HG02973 (cell line): Measurements from ENCODE around the gene GINS1.

Experiments used
- ATAC-seq: cut with Tn5 transposase; IDR thresholded peaks from one replicate; pipeline ENCODE4 v1.9.1; 2021; ENCODE audit warnings: moderate library complexity; ENCODE audit not compliant: unreplicated experiment

The GINS1 gene

GRCh38 chr20:25491446-25492038 is 84.1 kb downstream of the GINS1 start:
- ATAC-seq, result no peak

DNA sequence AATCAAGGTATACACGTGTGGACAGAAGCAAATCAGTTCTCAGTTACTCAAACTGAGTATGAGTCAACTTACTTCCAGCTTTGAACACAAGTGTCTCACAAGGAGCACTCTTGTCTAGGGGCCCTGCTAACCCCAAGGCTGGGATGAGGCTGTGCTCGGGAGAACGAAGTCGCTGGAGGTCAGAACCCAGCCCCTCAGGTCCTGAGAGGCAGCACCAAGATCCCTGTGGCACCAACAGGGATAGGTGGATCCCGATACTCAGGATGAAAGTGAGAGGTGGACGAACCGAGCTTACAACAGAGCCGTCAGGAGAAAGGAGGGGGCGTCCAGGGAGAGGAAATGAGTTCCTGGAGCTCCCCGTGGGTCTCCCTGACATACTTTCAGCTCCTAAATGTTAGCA is 85.7 kb downstream of the GINS1 start:
- no peak for ATAC-seq

- no peak for ATAC-seq
These were observed 86.5 kb downstream of the GINS1 start for GRCh38 chr20:25493748-25494505.

GRCh38 chr20:25494506-25495188 is 87.2 kb downstream of the GINS1 start:
- ATAC-seq, result no peak

DNA sequence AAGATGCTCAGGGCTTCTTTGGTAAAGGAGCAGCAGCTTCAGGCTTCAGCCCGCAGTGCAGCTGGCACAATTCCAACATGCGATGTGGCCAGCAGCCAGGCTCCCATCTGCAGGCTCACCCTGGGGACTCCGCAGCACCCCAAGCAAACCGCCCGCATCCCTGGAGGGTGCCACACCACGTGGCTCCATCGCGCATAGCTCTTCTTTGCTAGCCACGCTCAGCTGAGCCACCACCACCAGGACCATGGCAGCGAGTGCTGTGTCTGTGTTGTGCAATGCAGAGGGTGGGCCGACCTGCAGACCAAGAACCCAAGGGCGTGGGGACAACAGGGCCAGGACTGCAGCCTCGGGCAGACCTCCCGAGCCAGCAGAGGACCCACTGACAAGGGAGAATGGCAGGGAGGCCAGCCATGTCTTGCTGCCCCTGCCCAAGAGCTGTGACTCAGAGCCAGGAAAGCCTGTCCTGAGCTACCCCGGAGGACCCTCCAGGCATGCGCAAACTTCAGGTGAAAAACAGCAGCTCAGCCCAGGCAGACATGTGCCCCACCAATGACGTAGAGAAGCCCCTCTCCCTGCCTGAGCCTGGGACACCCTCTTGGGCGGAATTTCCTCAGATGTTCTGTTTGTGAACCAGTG is 87.8 kb downstream of the GINS1 start:
- ATAC-seq, result no peak

DNA sequence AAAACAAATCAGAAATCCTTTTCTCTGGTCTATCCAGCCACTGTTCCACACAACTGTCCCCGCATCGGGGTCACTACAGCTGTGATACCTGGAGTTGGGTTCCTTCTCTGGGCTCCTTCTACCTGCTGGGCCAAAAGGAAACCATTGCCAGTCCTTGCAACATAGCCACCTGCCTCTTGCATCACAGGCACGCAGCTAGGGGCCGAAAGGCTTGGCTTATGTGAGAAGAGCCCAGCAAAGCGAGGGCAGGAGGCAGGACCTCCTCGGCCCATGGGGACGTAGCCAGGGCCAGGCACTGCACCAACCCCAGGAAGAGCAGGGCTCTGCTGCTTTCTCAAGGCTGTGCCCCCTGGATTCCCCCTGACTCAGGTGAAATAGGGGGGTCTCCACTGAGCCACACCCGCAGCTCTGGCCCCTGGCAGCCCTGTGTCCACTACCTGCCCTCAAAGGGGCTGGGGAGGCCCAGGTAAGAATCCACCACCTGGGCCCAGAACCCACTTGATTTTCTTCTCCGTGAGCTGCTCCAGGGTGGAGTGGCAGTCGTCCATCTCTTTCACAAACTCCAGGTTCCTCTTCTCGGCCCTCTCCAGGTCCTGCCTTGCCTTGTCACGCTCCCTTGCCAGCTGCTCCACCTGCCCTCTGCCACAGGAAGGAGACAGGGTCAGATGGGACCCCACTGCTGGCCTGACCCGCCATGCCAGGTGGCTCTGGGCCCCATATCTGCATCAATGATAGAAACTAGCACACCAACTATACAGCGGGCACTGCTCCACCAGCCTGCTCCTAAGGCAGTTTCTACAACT is 88.9 kb downstream of the GINS1 start:
- no peak for ATAC-seq

DNA sequence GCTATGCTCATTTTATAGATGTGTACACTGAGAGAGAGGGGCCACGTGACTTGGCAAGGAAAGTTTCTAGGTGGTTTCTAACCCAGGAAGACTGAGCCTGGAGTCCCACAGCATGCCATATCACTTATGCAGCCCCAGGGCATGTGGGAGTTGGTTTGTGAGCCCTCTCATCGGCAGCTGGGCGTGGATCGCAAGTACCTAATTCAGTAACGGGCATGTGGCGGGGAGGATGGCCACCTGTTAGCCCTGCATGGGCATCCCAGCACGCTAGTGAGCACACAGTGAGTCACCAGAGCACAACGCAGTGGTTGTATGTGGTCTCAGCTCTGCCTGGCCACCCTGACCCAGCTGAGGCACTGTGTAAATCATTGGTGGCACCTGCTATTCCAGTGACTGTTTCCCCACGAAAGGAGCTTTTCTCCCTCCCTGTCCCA is 89.5 kb downstream of the GINS1 start:
- ATAC-seq, result no peak

DNA sequence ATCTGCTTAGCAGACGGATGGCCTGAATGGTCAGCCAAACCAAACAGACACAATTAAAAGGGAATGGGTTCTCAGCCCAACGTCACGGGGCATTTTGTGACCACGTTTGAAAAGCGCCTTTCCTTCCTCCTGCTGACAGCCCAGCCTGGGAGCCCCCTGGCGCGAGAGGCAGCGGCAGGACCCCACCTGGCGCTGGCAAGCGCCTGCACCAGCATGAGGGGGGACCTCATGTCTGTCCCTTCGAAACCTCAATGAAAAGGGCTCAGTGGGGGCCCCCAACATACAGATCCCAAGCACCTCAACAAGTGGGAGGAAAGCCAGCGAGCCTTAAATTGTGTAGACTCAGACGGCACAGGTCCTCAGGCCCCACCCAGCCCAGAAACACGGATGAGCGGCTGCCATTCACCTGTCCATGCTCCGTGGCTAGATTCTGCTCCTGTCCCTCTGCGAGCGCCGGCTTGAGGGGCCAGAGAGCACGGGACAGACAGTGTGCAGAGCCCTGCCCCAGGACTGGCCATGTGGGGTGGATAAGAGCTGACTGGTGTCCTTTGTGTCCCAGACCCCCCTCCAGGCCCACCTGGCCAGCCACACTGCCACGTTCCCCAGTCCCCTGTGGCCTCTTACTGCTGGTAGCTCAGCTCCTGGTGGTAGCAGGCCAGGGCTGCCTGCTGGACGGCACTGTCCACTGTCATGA is 90.3 kb downstream of the GINS1 start:
- ATAC-seq, result no peak
